ENCODE measurements around the gene PKN2.

DNA sequence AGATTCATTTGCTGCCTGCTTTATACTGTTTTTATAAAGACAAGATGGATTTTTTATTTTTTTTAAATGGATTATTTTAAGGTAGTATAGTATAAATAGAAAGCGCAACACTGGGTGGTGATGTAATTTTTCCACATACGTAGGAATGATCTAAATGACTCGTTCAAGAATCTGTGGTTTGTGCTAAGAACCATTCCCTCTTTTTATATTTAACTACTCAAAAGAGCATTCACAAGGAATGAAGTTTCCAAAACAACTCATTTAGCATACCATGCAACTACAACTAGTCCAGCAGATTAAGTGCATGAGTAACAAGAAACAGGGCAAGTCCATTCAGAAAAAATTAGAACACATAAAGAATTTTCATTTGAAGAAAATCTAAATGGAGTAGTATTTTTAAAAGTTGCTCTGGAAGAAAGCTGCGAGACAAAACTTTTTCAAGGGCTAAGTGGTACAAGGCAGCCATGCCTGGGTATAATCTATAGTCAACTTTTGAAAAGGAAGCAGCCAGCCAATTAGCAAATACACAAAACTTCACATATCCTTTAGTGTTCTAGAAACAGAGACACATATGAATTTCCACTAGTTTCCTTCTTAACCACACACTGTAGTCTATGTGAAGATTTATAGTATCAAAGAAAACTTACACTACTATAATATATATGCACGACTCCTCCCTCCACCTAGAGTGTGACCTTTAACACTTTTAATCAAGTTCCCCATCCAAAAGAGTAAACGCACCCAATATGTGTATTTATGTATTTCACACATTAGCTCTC lies 183.9 kb downstream of the PKN2 start:
- TF ChIP-seq CTCF (IDR thresholded peaks at IDR 0.05) = no peak
- TF ChIP-seq EZH2 (IDR thresholded peaks at IDR 0.05; ENCODE audit: borderline replicate concordance, insufficient read depth, low read depth, low read length, poor library complexity, severe bottlenecking) = no peak
